Uterus (tissue), 4 donors: ENCODE results near the gene ZDHHC11B. TPM values are rescaled to one million over a fixed set of nuclear protein-coding genes. Genes with fewer than 3 reads are reported as not detected.
A peak's percentile ranks its signal among the peaks of the same experiment; 100 is the strongest.
"Not testable (repeated sequence)": the region's sequence is repeated elsewhere in the genome, so short reads cannot be mapped to it uniquely, and the experiment has no call there.

Source experiments
- DNase-seq, 2 donors: peaks; one replicate each; pipeline ENCODE4 v3.0.0-alpha.2; 2019 to 2020
- H3K27ac ChIP-seq, 2 donors: fragments of 200-600 bp; sonication (generic); 1 replicate in 1 of 2; 2 replicates in 1 of 2; pipeline ENCODE4 v1.5.1; 2016 to 2018
- H3K27me3 ChIP-seq, 2 donors: fragments of 200-600 bp; sonication (generic); one replicate each; pipeline ENCODE4 v1.5.1; 2018 to 2019; ENCODE audit warnings: control low read depth in 1 of 2
- H3K36me3 ChIP-seq, 2 donors: fragments of 200-600 bp; sonication (generic); one replicate each; pipeline ENCODE4 v1.5.1; 2019; ENCODE audit warnings: control low read depth in 1 of 2
- H3K4me1 ChIP-seq, 2 donors: fragments of 200-600 bp; sonication (generic); one replicate each; pipeline ENCODE4 v1.5.1; 2018 to 2019; ENCODE audit warnings: control low read depth in 1 of 2
- H3K4me3 ChIP-seq, 2 donors: fragments of 200-600 bp; sonication (generic); 1 replicate in 1 of 2; 2 replicates in 1 of 2; pipeline ENCODE4 v1.5.1; 2018 to 2019; ENCODE audit warnings: mild to moderate bottlenecking in 1 of 2
- H3K9me3 ChIP-seq, 2 donors: fragments of 200-600 bp; sonication (generic); one replicate each; pipeline ENCODE4 v1.5.1; 2019; ENCODE audit warnings: control low read depth in 1 of 2
- CTCF ChIP-seq, 4 experiments: fragments of 200-600 bp in 2 of 4; fragments of 450-650 bp in 2 of 4; sonication (generic) in 2 of 4; IDR thresholded peaks; one replicate each; pipeline ENCODE4 v1.5.1; 2016 to 2019; ENCODE audit warnings: antibody characterized with exemption in 4 of 4, mild to moderate bottlenecking in 2 of 4, moderate library complexity in 1 of 4
- POLR2A ChIP-seq, 2 donors: fragments of 450-650 bp; IDR thresholded peaks; one replicate each; pipeline ENCODE4 v1.6.1; 2016; ENCODE audit warnings: antibody characterized with exemption in 2 of 2, mild to moderate bottlenecking in 1 of 2, moderate library complexity in 1 of 2
- intact Hi-C: fragments of 100-400 bp; cut with DNase I; formaldehyde crosslinking; loops from one replicate; pipeline ENCODE4 v1.15.1; 2023; ENCODE audit warnings: low total_unique reads
- total RNA-seq, 4 donors: library from RNA; depleted of rRNA in 3 of 4; stranded (reverse); fragments of >200 nt in 3 of 4; gene quantifications; one replicate each; pipeline versions ENCODE4 v1.1.0 to v1.2.4, GENCODE V29; 2014 to 2023
- donor health status: DM: yes; HTN: yes; CAD: no.

Gene ZDHHC11B
- total RNA-seq, 4 donors from 2014 or later, result under 0.01 to 15.1 (median 1.5) TPM

DNA sequence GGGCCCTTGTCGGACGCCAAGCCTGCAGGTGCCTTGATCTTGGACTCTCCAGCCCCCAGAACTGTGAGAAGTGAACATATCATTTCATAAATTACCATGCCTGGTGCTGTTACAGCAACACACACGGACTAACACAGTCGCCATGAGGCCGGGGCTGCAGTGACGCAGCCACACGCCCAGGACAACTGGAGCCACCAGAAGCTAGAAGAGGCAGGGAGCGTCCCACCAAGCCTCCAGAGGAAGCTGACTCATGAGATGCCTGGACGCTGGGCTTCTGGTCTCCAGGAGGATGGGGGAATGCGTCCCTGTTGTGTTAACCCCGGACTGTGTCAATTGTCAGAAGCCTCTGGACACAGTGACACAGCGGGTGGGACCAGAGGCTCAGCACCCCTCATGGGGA is 97.6 kb downstream of the ZDHHC11B start:
- H3K27me3 ChIP-seq, H3K27ac ChIP-seq, DNase-seq, H3K36me3 ChIP-seq, intact Hi-C loops, H3K9me3 ChIP-seq, H3K4me3 ChIP-seq, H3K4me1 ChIP-seq: not testable (repeated sequence)

GRCh38 chr5:686172-686523 is 98.4 kb downstream of the ZDHHC11B start:
- H3K4me3 ChIP-seq, H3K27me3 ChIP-seq, H3K4me1 ChIP-seq, H3K36me3 ChIP-seq, H3K27ac ChIP-seq, H3K9me3 ChIP-seq, intact Hi-C loops: not testable (repeated sequence)
- DNase-seq, result peak in 1 of 2 donors; percentile 14

GRCh38 chr5:685262-686171 is 99.0 kb downstream of the ZDHHC11B start:
- no peaks in the 10 kb centered on the region for H3K9me3 ChIP-seq
- no peaks in the 10 kb centered on the region for H3K36me3 ChIP-seq
- intact Hi-C loops, result no loop called here
- no peak overlapping the region for H3K4me3 ChIP-seq
- H3K4me1 ChIP-seq, result no peaks in the 10 kb centered on the region
- peak; percentile 8 to 12 for DNase-seq
- TF ChIP-seq POLR2A (IDR thresholded peaks at IDR 0.05), result no peak
- TF ChIP-seq CTCF (IDR thresholded peaks at IDR 0.05), result no peak
- H3K27ac ChIP-seq, result no peak overlapping the region
- H3K27me3 ChIP-seq, result no peaks in the 10 kb centered on the region

DNA sequence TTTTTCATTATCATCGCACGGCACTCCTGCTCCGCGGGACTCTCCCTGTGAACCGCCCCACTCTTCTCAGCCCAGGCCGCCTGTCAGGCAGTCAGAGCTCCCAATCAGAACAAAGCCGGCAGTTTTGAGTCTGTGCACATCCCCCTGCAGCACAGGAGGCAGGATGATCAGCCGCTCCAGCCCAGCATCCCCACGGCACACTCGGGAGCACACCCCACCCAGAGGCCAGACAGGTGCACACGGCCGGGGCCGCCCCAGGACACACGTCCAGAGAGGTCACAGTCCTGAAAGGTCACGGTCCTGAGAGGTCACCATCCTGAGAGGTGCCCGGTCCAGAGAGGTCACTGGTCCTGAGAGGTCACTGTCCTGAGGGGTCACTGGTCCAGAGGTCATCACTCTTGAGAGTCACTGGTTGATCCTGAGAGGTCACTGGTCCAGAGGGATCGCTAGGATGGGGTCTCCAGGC is 99.7 kb downstream of the ZDHHC11B start:
- no peak overlapping the region for H3K4me3 ChIP-seq
- TF ChIP-seq POLR2A (IDR thresholded peaks at IDR 0.05) (no peak), CTCF (IDR thresholded peaks at IDR 0.05) (no peak)
- peak; percentile 6 to 11 for DNase-seq
- no peaks in the 10 kb centered on the region for H3K36me3 ChIP-seq
- H3K27me3 ChIP-seq, result no peaks in the 10 kb centered on the region
- H3K27ac ChIP-seq, result no peak overlapping the region
- intact Hi-C loops, result no loop called here
- H3K4me1 ChIP-seq, result no peaks in the 10 kb centered on the region
- no peaks in the 10 kb centered on the region for H3K9me3 ChIP-seq

DNA sequence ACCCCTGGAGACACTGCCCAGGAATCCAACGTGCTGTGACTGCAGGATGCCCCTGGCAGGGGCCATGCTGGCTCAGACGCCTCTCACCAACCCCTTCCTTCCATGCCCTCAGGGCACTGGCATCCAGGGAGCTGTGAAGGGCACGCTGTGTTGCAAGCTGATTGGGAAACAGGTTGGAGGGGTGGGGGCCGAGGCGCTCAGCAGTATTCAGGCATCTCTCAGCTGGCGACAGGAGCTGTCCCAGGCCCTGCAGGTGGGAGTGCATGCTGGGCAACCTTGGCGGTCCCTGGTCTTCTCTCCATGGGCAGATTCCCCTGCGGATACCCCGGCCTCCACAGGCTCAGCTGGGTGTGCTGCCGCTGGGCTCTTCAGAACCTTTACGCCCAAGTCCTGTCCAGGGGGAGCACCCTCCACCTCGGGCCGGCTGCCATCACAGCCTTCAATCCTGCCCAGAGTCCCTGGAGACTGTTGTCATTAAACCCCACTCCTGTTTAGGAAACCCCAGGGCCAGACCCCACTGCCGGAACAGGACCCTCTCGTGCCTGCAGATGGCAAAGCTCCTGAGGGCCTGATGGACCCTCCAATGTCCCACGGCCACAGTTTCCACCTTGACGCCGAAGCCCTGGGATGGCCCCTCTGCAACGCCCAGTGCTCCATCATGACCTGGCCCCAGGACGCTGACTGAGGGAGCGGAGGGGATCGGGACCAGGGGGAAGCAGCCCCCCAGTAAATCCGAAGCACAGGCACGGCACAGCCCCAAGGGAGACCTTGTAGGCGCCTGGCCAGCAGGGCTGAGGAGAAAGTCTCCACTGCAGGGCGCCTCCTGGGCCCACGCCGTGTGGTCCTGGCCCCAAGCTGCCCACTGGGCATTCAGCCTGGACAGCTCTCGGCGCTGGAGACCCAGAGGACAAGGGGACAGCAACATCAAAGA is 100.7 kb downstream of the ZDHHC11B start:
- Histone ChIP-seq H3K4me1 (no peaks in the 10 kb centered on the region), H3K36me3 (no peaks in the 10 kb centered on the region), H3K27me3 (no peaks in the 10 kb centered on the region), H3K9me3 (no peaks in the 10 kb centered on the region), H3K4me3 (no peak overlapping the region), H3K27ac (no peak overlapping the region)
- intact Hi-C loops, result no loop called here
- no peak for TF ChIP-seq CTCF (IDR thresholded peaks at IDR 0.05)
- TF ChIP-seq POLR2A (IDR thresholded peaks at IDR 0.05), result no peak
- peak in 1 of 2 donors; percentile 12 for DNase-seq

- H3K36me3 ChIP-seq, H3K4me1 ChIP-seq, H3K27ac ChIP-seq, H3K9me3 ChIP-seq, H3K4me3 ChIP-seq, intact Hi-C loops, H3K27me3 ChIP-seq: not testable (repeated sequence)
- DNase-seq, result peak in 1 of 2 donors; percentile 6
Measured at GRCh38 chr5:682651-683358, 101.7 kb downstream of the ZDHHC11B start.

DNA sequence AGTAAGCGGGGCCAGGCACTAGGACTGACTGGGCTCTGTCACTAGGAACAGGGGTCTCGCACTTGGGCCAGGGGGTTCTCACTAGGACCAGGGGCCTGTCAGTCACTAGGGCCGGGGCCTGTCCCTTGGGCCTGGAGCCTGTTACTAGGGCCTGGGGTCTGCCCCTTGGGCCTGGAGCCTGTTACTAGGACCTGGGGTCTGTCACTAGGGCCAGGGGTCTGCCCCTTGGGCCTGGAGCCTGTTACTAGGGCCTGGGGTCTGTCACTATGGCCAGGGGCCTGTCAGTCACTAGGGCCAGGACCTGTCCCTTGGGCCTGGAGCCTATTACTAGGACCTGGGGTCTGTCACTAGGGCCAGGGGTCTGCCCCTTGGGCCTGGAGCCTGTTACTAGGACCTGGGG is 102.3 kb downstream of the ZDHHC11B start:
- H3K9me3 ChIP-seq, H3K4me1 ChIP-seq, DNase-seq, H3K27ac ChIP-seq, H3K27me3 ChIP-seq, H3K4me3 ChIP-seq, H3K36me3 ChIP-seq, intact Hi-C loops: not testable (repeated sequence)

GRCh38 chr5:681317-682191 is 103.0 kb downstream of the ZDHHC11B start:
- H3K4me1 ChIP-seq, H3K27me3 ChIP-seq, H3K9me3 ChIP-seq, H3K4me3 ChIP-seq, DNase-seq, H3K36me3 ChIP-seq, H3K27ac ChIP-seq, intact Hi-C loops: not testable (repeated sequence)
